ENCODE data around the gene ATXN10.

Gene ATXN10

DNA sequence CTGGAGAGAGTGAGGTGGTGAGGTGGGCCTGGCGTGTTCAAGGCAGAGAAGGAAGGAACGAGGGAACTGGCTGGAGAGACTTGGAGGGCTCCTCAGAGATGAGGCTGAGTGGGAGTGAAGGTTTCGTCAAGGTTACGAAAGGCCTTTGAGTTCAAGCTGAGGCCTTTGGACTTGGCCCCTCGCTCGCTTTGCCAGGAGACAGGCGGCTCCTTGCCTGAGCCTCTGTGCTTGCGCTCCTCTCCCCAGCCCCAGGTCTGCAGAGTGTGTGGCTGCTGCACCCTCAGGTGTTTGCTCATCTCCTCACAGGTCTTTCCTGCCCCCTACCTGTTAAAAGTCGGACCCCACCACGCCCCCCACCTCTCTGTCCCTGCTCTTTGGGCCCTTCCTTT lies 91.6 kb downstream of the ATXN10 start:
- H3K27ac ChIP-seq, result no peak overlapping the region
- TF ChIP-seq ZFX (IDR thresholded peaks at IDR 0.05), result no peak
- TF ChIP-seq CTCF (conservative IDR thresholded peaks at IDR 0.05), result no peak

DNA sequence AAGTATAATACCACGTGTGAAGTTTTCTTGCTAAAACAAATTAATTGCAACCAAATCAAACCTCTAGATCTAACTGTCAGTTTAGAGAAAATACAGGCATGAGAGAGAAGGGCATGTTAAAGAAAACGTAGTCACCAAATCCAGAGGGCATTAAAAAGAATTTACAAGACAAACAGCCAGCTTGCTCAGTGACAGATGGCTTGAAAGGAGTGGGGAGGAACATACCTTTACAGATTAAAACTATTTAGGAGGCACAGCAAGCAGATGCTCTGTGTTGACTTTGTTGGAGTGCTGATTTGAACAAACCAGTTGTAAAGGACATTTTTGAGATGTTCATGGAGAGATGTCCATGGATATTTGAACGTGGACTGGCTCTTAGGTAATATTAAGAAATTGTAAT lies 96.9 kb downstream of the ATXN10 start:
- TF ChIP-seq CTCF (conservative IDR thresholded peaks at IDR 0.05), result no peak
- no peak for TF ChIP-seq ZFX (IDR thresholded peaks at IDR 0.05)
- H3K27ac ChIP-seq, result no peak overlapping the region

- H3K27ac ChIP-seq, result no peak overlapping the region
- TF ChIP-seq CTCF (conservative IDR thresholded peaks at IDR 0.05) (no peak), ZFX (IDR thresholded peaks at IDR 0.05) (no peak)
These were observed 98.1 kb downstream of the ATXN10 start for GRCh38 chr22:45769569-45770210.

- no peak overlapping the region for H3K27ac ChIP-seq
- TF ChIP-seq CTCF (conservative IDR thresholded peaks at IDR 0.05) (no peak), ZFX (IDR thresholded peaks at IDR 0.05) (no peak)
These were observed 98.9 kb downstream of the ATXN10 start for GRCh38 chr22:45770506-45770905.

DNA sequence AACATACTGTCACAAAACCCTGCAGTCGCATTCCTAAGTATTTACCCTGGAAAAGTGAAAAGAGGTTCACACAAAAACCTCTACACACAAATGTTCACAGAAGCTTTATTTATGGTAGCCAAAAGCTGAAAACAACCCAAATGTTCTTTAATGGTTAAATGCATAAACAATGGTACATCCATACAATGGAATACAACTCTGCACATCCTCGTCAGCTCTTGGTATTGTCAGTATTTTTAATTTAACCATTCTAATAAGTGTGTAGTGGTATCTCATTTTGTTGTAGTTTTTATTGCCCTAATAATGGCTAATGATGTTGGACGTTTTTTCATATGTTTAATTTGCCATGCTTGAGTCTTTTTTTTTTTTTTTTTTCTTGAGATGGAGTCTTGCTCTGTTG lies 99.4 kb downstream of the ATXN10 start:
- TF ChIP-seq CTCF (conservative IDR thresholded peaks at IDR 0.05) (no peak), ZFX (IDR thresholded peaks at IDR 0.05) (no peak)
- no peak overlapping the region for H3K27ac ChIP-seq

DNA sequence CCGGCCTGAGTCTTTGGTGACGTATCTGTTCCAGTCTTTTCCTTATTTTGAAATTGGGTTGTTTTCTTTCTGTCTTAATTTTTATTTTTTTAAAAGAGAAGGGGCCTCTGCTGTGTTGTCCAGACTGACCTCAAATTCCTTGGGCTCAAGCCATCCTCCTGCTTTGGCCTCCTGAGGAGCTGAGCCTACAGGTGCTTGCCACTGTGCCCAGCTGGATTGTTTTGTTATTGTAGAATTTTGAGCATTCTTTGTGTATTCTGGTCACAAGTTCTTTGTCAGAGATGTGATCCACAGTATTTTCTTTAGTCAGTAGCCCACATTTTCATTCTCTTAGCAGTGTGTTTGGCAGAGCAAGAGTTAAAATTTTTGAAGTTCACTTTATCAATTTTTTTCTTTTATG lies 100.1 kb downstream of the ATXN10 start:
- TF ChIP-seq CTCF (conservative IDR thresholded peaks at IDR 0.05), result no peak
- TF ChIP-seq ZFX (IDR thresholded peaks at IDR 0.05), result no peak
- H3K27ac ChIP-seq, result no peak overlapping the region

- no peak overlapping the region for H3K27ac ChIP-seq
These were observed 101.1 kb downstream of the ATXN10 start for GRCh38 chr22:45772743-45773142.

More at GRCh38 chr22:45772743-45773142, 101.1 kb downstream of the ATXN10 start:
- TF ChIP-seq ZFX (IDR thresholded peaks at IDR 0.05) (no peak), CTCF (conservative IDR thresholded peaks at IDR 0.05) (no peak)
